Measurements from ENCODE around the gene PLAC8. TPM values are rescaled to one million over a fixed set of nuclear protein-coding genes. Genes with fewer than 3 reads are reported as not detected.
A peak's percentile ranks its signal among the peaks of the same experiment; 100 is the strongest.
"Not testable (repeated sequence)": the region's sequence is repeated elsewhere in the genome, so short reads cannot be mapped to it uniquely, and the experiment has no call there.

PLAC8 gene
- total RNA-seq, 2 donors from 2014 or later = 146 to 182 TPM

DNA sequence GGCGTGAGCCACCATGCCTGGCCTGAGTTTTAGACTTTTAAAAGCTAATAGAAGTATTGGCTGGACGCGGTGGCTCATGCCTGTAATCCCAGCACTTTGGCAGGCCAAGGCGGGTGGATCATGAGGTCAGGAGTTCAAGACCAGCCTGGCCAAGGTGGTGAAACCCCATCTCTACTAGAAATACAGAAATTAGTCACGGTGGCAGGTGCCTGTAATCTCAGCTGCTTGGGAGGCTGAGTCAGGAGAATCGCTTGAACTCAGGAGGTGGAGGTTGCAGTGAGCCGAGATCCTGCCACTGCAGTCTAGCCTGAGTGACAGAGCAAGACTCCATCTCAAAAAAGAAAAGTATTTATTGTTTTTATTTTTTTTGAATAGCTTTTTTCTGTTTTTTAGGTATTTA is 39.7 kb downstream of the PLAC8 start:
- not testable (repeated sequence) for H3K27ac Mint-ChIP-seq; ATAC-seq; H3K27me3 Mint-ChIP-seq; H3K9me3 ChIP-seq (ENCODE audit: control insufficient read depth, low read length, poor library complexity, severe bottlenecking); H3K4me3 Mint-ChIP-seq; DNase-seq
- H3K36me3 Mint-ChIP-seq (ENCODE audit: low read depth) = peaks cover 18% of the 10 kb centered on the region
- H3K4me1 Mint-ChIP-seq = peaks cover 19% of the 10 kb centered on the region

DNA sequence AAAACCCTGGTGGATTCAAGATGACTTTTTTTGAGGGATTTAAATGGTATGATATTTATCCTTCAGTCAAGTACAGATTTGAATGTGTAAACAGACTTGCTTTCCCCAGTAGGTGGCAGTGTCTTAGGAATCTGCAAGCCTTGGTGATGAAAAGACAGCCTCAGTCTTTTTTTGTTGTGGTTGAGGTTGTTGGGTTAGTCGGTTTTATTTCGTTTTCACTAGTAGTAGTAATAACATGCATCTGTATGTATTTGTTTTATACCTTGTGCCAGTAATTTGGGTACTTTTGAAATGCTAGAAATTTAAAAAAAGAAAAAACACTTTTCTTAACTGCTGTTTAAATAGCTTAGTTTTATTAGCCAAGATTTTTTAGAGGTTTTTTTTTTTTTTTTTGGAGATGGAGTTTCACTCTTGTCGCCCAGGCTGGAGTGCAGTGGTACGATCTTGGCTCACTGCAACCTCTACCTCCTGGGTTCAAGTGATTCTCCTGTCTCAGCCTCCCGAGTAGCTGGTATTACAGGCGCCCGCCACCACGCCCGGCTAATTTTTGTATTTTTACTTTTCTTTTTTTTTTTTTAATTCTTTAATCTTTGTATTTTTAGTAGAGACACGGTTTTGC is 40.3 kb downstream of the PLAC8 start:
- no peaks in the 10 kb centered on the region for H3K9me3 ChIP-seq (ENCODE audit: control insufficient read depth, low read length, poor library complexity, severe bottlenecking)
- DNase-seq (peak in 1 of 3 donors; percentile 39), ATAC-seq (peak; percentile 97)
- H3K36me3 Mint-ChIP-seq (ENCODE audit: low read depth) = peaks cover 20% of the 10 kb centered on the region
- H3K27me3 Mint-ChIP-seq = no peaks in the 10 kb centered on the region
- H3K4me1 Mint-ChIP-seq = peaks cover 20% of the 10 kb centered on the region
- H3K4me3 Mint-ChIP-seq = peak overlapping the region; percentile 62
- H3K27ac Mint-ChIP-seq = no peak overlapping the region

DNA sequence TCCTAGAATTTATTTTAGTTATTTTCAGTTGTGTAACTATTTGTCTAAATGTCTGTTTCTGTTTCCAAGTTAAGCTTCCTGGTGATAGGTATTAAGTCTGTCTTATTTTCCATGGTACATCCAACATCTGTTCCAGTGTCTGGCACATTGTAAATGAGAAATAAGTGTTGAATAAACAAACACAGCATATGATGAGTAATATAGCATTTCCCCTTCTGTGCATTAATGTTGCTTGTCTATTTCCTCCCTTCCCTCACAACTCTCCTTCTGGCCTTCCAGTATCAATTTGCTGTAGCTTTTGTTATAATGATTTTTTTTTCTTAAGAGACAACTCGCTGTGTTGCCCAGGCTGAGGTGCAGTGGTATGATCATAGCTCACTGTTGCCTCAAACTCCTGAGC is 43.4 kb downstream of the PLAC8 start:
- peak overlapping the region; percentile 71 for H3K27ac Mint-ChIP-seq
- ATAC-seq = no peak
- no peak for DNase-seq
- peaks cover 20% of the 10 kb centered on the region for H3K36me3 Mint-ChIP-seq (ENCODE audit: low read depth)
- H3K4me1 Mint-ChIP-seq = peaks cover 12% of the 10 kb centered on the region
- H3K27me3 Mint-ChIP-seq = no peaks in the 10 kb centered on the region
- H3K9me3 ChIP-seq (ENCODE audit: control insufficient read depth, low read length, poor library complexity, severe bottlenecking) = no peaks in the 10 kb centered on the region
- H3K4me3 Mint-ChIP-seq = no peak overlapping the region

DNA sequence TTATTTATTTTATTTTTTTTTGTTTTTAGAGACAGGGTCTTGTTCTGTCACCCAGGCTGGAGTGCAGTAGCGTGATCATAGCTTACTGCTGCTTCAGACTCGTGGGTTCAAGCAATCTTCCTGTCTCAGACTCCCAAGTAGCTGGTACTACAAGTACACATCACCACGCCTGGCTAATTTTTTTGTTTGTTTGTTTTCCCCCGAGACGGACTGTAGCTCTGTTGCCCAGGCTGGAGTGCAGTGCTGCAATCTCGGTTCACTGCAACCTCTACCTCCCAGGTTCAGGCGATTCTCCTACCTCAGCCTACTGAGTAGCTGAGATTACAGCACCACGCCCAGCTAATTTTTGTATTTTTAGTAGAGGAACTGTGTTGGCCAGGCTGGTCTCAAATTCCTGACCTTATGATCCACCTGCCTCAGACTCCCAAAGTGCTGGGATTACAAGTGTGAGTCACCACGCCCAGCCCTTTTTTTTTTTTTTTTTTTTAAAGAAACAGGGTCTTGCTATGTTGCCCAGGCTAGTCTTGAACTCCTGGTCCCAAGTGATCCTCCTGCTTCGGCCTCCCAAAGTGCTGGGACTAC is 47.4 kb downstream of the PLAC8 start:
- H3K9me3 ChIP-seq (ENCODE audit: control insufficient read depth, low read length, poor library complexity, severe bottlenecking) = no peaks in the 10 kb centered on the region
- H3K27ac Mint-ChIP-seq = no peak overlapping the region
- peaks cover 18% of the 10 kb centered on the region for H3K36me3 Mint-ChIP-seq (ENCODE audit: low read depth)
- H3K4me3 Mint-ChIP-seq = no peak overlapping the region
- peaks cover 9% of the 10 kb centered on the region for H3K4me1 Mint-ChIP-seq
- H3K27me3 Mint-ChIP-seq = no peaks in the 10 kb centered on the region
- DNase-seq (no peak), ATAC-seq (no peak)

DNA sequence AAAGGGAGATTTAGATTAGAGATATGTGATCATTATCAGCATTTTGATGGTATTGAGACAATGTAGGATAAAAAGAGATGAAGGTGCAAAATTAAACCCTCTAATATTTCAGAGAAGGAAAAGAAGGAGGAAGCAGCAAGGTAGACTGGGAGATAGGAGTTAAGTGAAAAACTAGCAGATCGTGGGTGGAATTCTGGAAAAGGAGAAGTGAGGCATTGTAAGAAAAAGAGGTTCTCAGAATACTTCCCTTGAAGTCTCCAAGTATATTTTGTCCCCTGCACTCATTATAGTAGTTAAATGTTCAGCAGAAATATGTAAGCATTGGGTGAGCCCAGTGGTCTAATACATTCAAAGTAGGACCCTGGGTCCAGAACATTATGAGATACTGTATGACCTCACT is 49.3 kb downstream of the PLAC8 start:
- Mint-ChIP-seq H3K36me3 (ENCODE audit: low read depth) (peaks cover 13% of the 10 kb centered on the region), H3K4me3 (no peak overlapping the region), H3K27ac (peak overlapping the region; percentile 86), H3K27me3 (no peaks in the 10 kb centered on the region), H3K4me1 (peaks cover 7% of the 10 kb centered on the region)
- ATAC-seq = no peak
- no peak for DNase-seq
- no peaks in the 10 kb centered on the region for H3K9me3 ChIP-seq (ENCODE audit: control insufficient read depth, low read length, poor library complexity, severe bottlenecking)

DNA sequence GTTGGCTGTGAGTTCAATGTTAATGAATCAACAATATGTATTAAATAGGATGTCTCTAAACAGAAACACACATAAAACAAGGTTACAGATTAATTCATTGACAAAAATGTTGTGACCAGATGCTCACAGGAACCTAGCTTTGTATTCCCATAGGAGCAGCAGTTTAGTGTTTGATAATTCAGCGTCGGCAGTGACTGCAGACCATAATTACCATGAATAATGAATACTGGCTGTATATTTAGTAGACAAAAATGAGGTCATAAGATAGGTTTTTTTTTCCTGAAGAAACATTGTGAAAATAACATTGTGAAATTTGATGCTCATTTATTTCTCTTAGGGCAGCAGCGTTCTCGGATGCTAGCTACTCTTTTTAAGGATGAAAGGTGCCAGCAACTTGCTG is 51.8 kb downstream of the PLAC8 start:
- no peaks in the 10 kb centered on the region for H3K9me3 ChIP-seq (ENCODE audit: control insufficient read depth, low read length, poor library complexity, severe bottlenecking)
- peaks cover 3% of the 10 kb centered on the region for H3K4me1 Mint-ChIP-seq
- no peak for ATAC-seq
- DNase-seq = no peak
- no peak overlapping the region for H3K4me3 Mint-ChIP-seq
- no peaks in the 10 kb centered on the region for H3K27me3 Mint-ChIP-seq
- H3K27ac Mint-ChIP-seq = no peak overlapping the region
- H3K36me3 Mint-ChIP-seq (ENCODE audit: low read depth) = peaks cover 3% of the 10 kb centered on the region

DNA sequence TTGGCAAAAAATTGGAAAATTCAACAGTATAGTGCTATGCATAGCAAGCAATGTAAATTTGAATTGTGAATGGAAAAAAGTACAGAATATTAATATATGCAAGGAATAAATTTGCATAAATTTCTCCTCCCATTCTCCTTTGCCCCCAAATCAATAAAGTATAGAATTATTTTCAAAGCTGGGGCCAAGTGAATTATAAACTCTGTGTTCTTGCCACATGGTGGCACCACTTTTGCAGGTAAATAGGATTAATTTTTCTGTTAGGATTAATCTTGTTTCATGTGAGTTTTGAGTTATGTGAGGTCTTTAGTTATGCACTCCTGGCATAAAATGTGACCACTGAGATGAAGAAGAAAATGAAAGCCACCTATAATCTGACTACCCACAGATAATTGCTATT is 59.6 kb downstream of the PLAC8 start:
- no peak for DNase-seq
- ATAC-seq = peak; percentile 23
- peaks cover 17% of the 10 kb centered on the region for H3K36me3 Mint-ChIP-seq (ENCODE audit: low read depth)
- no peak overlapping the region for H3K27ac Mint-ChIP-seq
- no peaks in the 10 kb centered on the region for H3K9me3 ChIP-seq (ENCODE audit: control insufficient read depth, low read length, poor library complexity, severe bottlenecking)
- peaks cover 9% of the 10 kb centered on the region for H3K4me1 Mint-ChIP-seq
- no peak overlapping the region for H3K4me3 Mint-ChIP-seq
- no peaks in the 10 kb centered on the region for H3K27me3 Mint-ChIP-seq

DNA sequence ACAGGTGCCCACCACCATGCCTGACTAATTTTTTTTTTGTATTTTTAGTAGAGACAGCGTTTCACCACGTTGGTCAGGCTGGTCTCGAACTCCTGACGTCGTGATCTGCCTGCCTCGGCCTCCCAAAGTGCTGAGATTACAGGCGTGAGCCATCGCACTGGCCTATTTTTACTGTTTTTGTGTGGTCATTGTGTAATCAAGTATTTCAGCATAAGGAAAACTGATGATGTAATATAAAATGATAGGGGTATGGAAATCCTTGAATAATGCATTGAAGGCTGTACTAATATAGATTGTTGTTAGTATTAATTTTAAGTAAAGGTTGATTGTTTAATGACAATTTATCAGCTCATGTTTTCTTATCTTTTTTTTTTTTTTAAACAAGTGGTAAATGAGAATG is 65.7 kb downstream of the PLAC8 start:
- Mint-ChIP-seq H3K36me3 (ENCODE audit: low read depth) (peaks cover 20% of the 10 kb centered on the region), H3K4me1 (peaks cover 11% of the 10 kb centered on the region)
- not testable (repeated sequence) for H3K27me3 Mint-ChIP-seq; H3K9me3 ChIP-seq (ENCODE audit: control insufficient read depth, low read length, poor library complexity, severe bottlenecking); H3K4me3 Mint-ChIP-seq; ATAC-seq; H3K27ac Mint-ChIP-seq; DNase-seq

DNA sequence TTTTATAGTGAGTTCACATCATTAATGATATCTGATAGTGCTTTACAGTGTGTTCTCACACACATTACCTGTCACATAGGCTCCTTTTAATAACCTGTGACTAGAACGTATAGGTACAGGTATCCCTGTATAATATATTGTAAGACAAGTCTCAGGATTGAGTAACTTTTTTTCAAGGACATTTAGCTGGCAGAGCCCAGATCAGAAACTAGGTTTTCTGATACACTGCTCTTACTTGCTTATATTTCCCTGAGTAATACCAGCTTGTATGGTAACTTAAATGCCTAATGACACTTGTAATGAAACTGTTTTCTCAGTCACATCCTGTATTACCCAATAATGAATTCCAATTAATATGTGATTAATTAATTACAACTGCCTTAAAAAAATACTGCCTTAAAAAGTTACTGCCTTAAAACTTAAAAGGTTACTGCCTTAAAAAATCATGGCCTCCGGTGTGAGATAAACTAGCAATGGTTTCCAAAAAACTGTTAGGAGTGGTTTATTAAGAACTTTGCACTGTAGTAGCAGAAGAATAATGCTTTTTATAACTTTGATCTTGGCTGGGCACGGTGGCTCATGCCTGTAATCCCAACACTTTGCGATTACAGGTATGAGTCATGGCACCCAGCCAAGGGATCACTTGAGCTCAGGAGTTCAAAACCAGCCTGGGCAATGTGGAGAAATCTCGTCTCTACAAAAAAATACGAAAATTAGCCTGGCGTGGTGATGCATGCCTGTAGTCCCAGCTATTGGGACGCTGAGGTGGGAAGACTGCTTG is 67.6 kb downstream of the PLAC8 start:
- H3K36me3 Mint-ChIP-seq (ENCODE audit: low read depth) = peaks cover 14% of the 10 kb centered on the region
- no peaks in the 10 kb centered on the region for H3K27me3 Mint-ChIP-seq
- peaks cover 12% of the 10 kb centered on the region for H3K4me1 Mint-ChIP-seq
- DNase-seq (no peak), ATAC-seq (no peak)
- H3K27ac Mint-ChIP-seq = no peak overlapping the region
- no peaks in the 10 kb centered on the region for H3K9me3 ChIP-seq (ENCODE audit: control insufficient read depth, low read length, poor library complexity, severe bottlenecking)
- H3K4me3 Mint-ChIP-seq = no peak overlapping the region

DNA sequence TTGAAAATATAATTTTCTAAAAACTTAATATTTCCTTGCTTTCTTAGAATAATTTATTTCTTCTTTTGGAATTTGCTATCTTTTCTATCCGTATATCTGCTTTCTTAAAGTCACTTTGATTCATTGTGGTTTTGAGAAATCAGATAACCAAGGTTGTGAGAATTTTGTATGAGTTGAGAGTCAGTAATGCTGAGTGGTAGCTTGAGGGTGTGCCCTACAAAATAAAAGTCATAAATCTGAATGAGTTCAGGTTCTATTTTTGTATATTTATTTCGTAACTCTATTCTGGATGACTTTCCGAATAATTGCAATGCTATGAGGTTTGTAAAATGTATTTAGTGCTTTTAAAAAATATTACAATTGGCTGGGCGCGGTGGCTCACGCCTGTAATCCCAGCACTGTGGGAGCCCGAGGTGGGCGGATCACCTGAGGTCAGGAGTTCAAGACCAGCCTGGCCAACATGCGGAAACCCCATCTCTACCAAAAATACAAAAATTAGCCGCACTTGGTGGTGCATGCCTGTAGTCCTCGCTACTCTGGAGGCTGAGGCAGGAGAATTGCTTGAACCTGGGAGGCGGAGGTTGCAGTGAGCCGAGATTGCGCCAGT is 70.6 kb downstream of the PLAC8 start:
- no peaks in the 10 kb centered on the region for H3K27me3 Mint-ChIP-seq

DNA sequence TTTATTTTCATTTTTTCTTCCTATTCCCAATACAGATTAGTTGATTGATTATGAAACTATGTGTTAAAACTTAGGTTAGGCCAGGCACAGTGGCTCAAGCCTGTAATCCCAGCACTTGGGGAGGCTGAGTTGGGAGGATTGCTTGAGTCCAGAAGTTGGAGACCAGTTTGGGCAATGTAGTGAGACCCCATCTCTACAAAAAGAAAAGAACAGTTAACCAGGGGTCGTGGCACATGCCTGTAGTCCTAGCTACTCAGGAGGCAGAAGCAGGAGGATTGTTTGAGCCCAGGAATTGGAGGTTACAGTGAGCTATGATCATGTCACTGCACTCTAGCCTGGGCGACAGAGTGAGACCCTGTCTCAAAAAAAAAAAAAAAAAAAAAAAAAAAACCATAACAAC is 71.4 kb downstream of the PLAC8 start:
- not testable (repeated sequence) for H3K4me3 Mint-ChIP-seq; H3K27me3 Mint-ChIP-seq; H3K27ac Mint-ChIP-seq; ATAC-seq; H3K36me3 Mint-ChIP-seq (ENCODE audit: low read depth); DNase-seq; H3K9me3 ChIP-seq (ENCODE audit: control insufficient read depth, low read length, poor library complexity, severe bottlenecking)
- peaks cover 16% of the 10 kb centered on the region for H3K4me1 Mint-ChIP-seq

More for the DNA sequence above, 70.6 kb downstream of the PLAC8 start:
- H3K36me3 Mint-ChIP-seq (ENCODE audit: low read depth) = no peaks in the 10 kb centered on the region
- H3K4me1 Mint-ChIP-seq = peaks cover 16% of the 10 kb centered on the region
- ATAC-seq (no peak), DNase-seq (no peak)
- H3K4me3 Mint-ChIP-seq = no peak overlapping the region
- no peak overlapping the region for H3K27ac Mint-ChIP-seq
- no peaks in the 10 kb centered on the region for H3K9me3 ChIP-seq (ENCODE audit: control insufficient read depth, low read length, poor library complexity, severe bottlenecking)

DNA sequence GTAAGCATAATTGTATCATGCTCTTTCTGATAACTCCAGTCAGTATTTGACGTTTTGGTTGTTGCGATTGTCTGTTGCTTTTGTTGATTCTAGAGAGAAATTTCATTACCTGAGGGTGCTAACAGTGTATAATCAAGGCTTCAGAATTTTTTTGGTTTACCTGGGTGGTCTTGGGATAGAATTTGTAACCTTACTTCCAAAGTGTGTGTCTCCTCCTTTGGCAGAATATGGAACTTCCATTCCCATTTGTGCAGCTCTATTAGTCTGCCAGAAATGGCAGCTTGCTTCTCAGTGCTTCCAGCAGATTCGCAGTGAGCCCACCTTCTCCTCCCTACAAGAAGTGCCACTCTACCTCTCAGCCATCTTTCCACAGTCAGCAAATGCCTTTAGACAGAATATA is 74.3 kb downstream of the PLAC8 start:
- Mint-ChIP-seq H3K27ac (no peak overlapping the region), H3K4me3 (no peak overlapping the region), H3K4me1 (peaks cover 25% of the 10 kb centered on the region), H3K27me3 (no peaks in the 10 kb centered on the region), H3K36me3 (ENCODE audit: low read depth) (no peaks in the 10 kb centered on the region)
- ATAC-seq (no peak), DNase-seq (no peak)
- no peaks in the 10 kb centered on the region for H3K9me3 ChIP-seq (ENCODE audit: control insufficient read depth, low read length, poor library complexity, severe bottlenecking)

Measured in T-helper 17 cell (primary cell).